GM19452 (cell line): ENCODE measurements around the gene TIMP2.
"Not testable (repeated sequence)": the region's sequence is repeated elsewhere in the genome, so short reads cannot be mapped to it uniquely, and the experiment has no call there.

Experiments used
- ATAC-seq: cut with Tn5 transposase; IDR thresholded peaks from one replicate; pipeline ENCODE4 v1.9.1; 2021; ENCODE audit not compliant: unreplicated experiment

TIMP2 gene

DNA sequence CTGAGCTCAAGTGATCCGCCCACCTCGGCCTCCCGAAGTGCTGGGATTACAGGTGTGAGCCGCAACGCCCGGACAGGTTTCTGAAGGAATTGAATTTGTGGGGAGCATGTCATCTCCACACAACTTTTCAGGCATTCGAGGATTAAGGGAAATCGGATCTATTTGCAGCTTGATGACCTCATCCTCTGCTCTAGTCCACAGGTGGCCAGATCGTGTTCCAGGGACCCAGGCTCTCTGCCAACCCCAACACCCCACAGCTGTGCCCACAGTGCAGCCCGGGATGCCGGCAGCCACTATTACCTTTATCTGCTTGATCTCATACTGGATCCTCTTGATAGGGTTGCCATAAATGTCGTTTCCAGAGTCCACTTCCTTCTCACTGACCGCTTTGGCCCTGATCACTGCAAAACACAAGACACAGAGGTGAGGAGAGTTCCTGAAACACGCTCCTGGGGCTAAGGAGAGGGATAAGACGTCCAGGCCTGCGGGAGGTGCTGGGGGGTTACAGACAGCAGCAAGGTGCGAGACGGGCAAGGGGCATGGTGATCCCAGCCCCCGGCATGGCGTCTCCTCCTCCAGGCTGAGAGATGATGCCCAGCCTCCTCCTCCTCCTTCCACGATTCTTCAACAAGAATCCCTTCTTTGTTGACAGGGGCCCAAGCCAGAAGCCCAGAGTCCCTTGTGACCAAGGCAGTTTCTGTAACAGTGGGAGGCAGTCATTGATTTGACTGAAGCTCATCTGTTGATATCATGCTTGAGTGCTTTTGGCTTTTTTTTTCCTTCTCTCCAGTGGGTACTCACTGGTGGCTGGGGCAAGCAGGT, 51.5 kb downstream of the TIMP2 start:
- ATAC-seq = no peak

DNA sequence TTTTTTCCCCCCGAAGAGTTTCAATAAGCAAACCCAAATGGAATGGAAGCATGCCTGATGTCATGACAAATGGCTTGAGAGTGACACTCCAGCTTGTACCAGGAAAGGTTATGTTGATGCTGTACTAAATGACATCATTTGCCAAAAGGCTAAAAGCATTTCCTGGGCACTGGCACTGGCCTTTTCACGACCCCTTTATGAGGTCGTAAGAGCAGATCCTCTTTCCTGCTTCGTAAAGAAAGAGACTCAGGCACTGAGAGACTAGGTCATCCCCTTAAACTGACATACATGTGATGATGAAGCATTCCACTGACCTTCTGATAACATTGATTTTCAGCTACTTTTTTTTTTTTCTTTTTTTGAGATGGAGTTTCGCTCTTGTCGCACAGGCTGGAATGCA, 52.7 kb downstream of the TIMP2 start:
- ATAC-seq = no peak

DNA sequence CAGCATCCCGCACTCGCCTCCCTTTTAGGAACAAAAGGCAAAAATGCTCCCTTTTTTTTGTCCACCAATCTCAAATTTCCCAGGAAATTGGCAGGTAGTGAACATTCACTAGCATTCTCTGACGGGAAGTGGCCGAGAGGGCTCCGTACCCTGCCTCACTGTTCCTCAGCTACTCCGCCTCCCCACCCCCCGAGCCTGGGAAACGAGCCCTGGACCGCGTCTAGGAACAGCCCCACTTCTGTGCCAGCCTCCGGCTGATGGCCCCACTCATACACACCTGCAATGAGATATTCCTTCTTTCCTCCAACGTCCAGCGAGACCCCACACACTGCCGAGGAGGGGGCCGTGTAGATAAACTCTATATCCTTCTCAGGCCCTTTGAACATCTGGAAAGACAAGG, 54.6 kb downstream of the TIMP2 start:
- ATAC-seq = no peak

DNA sequence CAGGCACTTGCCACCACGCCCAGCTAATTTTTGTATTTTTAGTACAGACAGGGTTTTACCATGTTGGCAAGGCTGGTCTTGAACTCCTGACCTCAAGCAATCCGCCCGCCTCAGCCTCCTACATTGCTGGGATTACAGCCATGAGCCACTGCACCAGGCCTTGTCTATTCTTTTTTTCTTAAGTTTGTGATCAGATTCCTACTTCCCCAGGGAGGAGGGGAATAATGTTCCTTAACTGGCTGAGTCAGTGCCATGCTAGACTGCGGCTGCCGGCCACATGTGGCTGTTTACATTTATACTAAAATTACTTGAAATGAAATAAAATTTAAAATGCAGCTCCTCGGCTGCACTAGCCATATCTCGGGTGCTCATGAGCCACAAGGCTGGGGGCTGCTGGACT, 56.8 kb downstream of the TIMP2 start:
- no peak for ATAC-seq

DNA sequence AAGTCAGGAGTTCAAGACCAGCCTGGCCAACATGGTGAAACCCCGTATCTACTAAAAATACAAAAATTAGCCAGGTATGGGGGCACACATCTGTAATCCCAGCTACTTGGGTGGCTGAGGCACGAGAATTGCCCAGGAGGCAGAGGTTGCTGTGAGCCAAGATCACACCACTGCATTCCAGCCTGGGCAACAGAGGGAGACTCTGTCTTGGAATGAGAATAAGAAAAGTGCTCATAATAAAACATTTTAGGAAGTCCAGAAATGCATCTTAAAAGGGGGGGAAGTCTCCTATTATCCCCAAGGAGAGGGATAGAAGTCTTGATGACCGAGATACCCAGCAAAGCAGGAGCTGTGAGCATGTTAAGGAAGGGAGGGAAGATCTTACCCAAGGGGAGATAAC, 58.1 kb downstream of the TIMP2 start:
- ATAC-seq = not testable (repeated sequence)

DNA sequence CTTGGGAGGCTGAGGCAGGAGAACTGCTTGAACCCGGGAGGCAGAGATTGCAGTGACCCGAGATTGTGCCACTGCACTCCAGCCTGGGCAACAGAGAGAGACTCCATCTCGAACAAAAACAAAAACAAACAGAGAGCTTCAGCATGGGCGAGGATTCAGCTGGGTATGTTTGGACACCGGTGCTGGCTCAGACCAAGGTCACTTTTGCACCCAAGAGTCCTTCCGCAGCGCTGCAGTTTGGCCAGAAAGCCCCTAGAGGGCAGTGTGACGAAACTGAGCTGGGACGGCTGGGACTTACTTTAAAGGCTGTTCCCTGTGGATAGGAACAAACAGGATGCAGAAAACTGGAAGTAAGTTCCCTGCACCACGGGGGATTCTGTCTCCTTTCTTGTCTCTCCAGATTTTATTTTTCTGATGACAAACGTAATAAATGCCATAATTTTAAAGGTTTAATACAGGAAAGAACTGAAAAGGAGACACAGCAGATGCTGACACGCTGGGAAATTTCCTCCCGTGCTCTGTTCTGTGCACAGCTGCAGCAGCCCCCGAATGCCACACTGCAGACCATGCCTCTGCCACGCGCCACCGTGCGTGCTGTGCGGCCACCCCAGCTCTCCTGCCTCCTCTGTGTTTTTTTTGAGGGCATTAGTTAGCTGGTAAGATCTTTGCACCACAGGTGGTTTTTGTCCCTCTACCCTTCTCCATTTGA, 59.4 kb downstream of the TIMP2 start:
- ATAC-seq = no peak

DNA sequence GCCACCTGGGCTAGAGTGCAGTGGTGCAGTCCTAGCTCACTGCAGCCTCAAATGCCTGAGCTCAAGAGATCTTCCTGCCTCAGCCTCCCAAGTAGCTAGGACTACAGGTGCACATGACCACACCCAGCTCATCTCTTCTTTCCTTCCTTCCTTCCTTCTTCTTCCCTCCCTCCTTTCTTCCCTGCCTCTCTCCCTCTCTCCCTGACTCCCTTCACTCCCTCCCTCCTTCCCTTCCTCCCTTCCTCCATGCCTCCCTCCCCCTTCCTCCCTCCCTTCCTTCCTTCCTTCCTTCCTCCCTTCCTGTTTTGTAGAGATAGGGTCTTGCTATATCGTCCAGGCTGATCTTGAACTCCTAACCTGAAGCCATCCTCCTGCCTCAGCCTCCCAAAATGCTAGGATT, 61.1 kb downstream of the TIMP2 start:
- ATAC-seq = no peak

DNA sequence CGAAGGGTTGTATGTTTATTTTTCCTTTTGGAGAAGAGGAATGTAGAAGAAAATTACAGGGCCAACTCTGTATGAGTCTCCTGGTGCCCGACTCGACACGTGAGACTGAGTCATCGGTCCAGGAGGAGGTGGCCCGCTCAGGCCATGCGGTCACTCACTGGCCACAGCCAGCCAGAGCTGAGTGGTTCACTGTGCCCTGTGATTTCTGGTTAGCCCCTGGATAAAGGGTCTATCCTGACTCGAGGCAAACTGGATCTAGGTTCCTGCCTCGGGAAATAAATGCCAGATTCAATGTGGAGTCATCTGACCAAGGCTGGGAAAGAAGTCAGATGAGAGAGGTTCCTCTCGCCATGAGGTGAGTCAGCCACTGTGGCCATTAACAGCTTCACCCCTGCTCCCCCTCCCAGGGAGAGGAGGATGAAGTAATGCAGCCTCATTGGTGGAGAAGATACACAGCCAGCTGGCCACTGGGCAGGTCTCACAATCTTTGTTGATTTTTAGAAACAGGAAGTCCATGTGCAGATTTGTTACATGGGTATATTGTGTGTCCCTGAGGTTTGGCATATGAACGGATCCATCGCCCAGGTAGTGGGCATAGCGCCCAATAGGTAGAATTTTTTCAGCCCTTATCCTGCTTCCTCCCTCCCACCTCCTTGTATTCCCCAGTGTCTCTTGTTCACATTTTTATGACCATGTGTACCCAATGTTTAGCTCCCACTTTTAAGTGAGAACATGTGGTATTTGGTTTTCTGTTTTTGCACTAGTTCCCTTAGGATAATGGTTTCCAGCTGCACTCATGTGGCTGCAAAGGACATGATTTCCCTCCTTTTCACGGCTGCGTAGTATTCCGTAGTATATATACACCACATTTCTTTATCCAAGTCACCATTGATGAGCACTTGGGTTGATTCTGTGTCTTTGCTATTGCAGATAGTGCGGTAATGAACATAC, 62.8 kb downstream of the TIMP2 start:
- ATAC-seq = no peak

DNA sequence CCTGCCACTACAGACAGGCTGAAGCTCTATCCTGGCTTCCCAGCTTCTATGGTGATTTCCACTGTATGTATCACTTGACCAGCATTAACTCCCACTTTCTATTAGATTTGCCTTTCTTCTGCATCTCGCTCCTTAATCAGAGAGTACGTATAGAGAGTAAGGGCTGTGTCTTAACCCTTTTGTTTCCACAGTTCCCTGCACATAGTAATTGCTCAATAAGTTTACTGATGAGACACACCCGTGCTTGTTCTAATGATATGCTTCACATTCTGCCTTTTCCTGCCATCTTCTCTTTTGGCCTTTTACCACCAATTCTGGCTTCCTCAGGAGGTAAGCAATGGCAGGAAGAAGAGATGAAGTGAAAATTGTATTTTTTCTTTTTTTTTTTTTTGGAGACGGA, 64.0 kb downstream of the TIMP2 start:
- no peak for ATAC-seq

DNA sequence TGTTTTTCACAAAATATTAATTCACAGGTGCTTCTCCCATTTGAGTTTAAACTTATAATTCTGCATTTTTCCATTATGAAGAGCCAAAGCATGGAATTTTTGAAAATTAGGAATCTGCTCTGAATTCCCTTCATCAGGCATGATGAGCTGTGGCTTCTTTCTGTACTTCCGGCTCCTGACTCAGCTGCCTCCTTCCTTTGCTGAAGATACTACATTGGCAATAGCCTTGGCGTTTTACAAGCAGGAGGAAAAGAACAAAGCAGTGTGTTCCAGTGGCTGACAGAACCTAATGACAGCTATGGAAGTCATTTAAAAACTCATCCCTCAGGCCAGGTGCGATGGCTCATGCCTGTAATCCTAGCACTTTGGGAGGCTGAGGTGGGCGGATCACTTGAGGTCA, 66.1 kb downstream of the TIMP2 start:
- ATAC-seq = no peak

DNA sequence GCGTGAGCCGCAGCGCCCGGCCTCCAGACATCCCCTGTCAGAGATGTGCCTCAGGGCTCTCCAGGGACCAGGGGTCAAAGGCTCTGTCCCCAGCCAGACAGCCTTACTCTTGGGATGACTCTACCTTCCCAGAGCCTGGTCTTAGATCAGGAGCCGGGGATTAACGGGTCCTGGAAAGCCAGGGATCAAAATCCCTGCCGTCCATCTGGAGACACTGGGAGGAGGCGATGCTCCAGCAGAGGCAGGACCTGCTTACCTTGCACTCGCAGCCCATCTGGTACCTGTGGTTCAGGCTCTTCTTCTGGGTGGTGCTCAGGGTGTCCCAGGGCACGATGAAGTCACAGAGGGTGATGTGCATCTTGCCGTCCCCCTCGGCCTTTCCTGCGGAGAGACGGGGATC, 67.9 kb downstream of the TIMP2 start:
- ATAC-seq = no peak

DNA sequence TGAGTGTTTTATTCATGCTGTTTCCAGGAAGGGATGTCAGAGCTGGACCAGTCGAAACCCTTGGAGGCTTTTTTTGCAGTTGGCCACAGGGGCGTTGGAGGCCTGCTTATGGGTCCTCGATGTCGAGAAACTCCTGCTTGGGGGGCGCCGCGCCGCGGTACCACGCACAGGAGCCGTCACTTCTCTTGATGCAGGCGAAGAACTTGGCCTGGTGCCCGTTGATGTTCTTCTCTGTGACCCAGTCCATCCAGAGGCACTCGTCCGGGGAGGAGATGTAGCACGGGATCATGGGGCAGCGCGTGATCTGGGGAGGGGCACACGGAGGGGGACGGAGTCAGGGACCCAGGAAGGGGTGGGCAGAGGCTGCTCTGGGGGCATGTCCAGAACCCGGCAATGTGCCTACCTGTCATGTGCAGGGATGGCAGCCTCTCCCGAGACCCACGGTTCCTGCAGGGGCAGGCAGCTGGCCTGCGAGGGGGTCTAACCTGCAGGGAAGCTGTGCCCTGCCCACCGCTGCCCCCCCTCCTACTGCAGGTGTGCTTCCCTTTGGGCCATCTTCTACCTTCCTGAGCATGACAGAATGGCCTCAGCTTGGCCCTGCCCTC, 69.5 kb downstream of the TIMP2 start:
- ATAC-seq = no peak

DNA sequence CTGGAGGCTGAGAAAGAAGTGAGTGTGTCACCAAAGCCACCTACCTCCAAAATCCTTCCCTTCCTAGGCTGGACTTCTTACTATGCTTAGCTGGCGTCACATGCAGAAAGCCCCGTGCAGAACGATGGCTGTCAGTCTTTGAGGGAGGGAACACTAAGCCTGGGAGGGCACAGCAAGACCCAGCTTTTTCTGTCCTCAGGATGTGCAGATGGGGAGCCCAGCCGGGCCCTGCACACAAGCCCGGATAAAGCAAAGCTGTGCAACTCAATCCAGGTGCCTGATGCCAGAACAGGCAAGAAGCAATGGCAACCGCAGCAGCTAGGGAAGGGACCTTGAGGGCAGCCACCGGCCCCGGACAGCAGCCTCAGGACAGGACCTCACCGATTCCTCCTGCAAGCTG, 70.7 kb downstream of the TIMP2 start:
- no peak for ATAC-seq

DNA sequence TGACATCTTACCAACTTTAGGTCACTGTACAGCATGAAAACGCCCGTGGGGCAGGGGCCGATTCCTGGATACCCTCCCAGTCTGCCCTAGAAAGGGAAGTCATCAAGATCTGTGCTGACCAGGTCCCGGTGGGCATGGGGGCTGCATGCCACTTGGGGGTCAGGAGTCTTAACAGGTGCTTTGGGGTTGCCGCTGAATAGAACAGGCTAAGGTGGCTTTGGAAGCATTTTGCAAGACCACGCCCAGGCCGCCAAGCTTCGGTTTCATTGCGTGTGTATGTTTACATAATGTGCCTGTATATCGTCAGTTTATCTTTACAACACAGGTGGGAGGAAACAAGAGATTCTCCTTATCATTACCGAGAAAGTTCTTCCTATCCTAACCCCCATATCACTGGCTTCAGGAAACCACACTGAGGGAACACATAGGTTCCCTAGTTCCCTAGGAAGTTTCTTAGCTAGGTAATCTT, 71.2 kb downstream of the TIMP2 start:
- ATAC-seq = no peak

DNA sequence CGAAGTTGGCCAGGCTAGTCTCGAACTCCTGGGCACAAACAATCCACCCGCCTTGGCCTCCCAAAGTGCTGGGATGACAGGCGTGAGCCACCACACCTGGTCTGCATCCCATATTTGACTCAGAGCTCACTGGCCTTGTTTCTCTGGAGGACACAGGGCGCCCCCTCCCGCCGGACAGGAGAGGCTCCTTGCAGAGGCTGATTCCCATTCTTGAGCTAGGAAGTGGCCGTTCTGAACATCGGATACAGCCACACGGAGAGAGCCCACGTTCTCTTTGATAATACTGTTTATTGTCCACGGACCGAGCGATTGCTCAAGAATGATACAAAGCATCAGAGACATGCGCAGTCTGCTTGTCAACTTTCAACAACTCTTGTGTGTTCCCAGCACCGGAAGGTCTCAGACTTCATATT, 72.5 kb downstream of the TIMP2 start:
- no peak for ATAC-seq

DNA sequence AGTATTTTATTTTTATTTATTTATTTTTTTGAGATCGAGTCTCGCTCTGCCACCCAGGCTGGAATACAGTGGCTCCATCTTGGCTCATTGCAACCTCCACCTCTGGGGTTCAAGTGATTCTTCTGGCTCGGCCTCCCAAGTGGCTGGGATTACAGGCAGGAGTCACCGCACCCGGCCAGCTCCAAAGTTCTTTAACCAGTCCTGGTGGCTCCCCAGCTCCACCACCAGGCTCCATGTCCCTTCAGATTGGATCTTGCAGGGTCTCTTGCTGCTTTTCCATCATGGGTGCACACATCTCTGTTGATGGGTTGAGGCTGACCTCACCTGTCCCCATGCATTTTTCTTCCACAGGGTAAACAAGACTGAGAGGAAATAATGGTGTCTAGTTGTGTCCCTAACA, 76.2 kb downstream of the TIMP2 start:
- no peak for ATAC-seq

DNA sequence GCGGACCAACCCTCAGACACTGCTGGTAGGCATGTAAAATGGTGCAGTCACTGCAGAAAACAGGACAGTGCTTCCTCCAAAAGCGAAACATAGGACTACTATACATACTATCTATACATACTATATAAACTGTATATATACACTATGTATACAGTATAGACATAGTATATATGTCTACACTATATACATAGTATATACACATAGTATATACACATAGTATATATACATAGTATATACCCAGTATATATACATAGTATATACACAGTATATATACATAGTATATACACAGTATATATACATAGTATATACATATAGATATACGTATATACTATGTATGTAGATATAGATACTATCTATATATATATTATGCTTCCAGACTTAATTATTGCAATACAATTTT, 78.1 kb downstream of the TIMP2 start:
- no peak for ATAC-seq

DNA sequence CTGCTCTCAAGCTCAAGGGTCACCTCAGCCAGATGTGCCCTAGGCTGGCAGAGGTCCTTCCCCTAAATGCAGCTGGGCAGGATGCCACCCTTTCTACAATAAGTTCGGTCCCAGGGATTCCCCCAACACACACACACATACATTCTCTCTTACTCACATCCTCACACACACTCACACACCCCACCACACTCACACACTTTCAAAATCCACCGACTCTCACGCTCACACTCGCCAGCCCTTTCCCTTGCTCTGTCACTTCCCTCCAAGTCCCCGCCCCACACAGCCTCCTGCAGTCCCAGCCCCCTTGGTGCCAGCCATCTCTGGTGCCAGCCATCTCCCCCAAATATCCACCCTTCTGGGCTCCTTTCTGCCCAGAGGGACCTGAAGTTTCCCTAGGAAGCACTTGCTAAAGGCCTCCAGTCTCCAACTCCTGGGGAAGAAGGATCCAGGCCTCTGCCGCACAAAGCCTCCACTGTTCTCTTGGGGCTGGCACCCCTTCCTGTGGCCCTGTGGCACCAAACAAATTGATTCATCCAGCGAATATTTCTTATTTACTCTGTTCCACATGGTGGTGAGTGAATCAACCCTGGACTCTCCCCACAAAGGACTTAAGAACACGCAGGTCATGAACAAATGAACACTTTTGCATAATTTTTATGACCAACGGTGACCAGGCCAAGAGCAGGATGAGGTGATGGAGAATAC, 80.7 kb downstream of the TIMP2 start:
- ATAC-seq = no peak

DNA sequence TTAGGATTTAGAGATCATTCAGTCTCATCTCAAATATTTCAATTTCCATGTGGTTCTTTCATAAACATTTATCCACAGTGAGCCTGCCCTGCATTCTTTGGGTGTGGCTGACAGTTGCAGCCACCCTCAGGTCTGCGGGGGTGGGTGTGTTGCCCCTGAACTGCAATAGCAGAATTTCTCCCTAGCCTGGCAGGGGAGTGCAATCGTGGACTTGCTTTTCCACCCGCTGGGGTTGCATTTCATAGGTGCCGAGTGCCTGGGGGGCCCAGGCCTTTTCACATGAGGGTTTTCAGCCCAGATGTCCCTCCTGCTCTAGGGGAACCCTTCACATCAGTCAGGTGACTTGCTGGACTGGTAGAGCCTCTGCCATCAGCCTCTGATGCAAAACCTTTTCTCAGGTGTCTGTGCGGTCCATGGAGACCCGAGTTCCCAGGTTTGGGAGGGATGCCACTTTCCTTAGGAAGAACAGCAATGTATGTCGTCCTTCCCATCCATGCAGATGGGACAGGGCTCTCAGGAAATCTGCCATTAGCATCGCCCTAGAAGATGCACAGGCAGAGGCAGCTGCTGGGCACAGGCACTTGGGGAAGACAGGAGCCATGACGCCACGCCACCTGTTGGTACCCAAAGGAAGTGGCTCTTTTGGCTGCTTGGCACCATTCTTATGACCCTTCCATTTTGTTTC, 82.2 kb downstream of the TIMP2 start:
- ATAC-seq = no peak
